HS-27A (cell line): ENCODE measurements around the gene STAB1.

ENCODE experiments used
- DNase-seq: peaks from one replicate; pipeline ENCODE4 v3.0.0-alpha.2; 2012; ENCODE audit warnings: low read depth, missing footprints

STAB1 gene

GRCh38 chr3:52461874-52462273, 33.3 kb upstream of the STAB1 start:
- no peak for DNase-seq

GRCh38 chr3:52463416-52463815, 31.7 kb upstream of the STAB1 start:
- no peak for DNase-seq

DNA sequence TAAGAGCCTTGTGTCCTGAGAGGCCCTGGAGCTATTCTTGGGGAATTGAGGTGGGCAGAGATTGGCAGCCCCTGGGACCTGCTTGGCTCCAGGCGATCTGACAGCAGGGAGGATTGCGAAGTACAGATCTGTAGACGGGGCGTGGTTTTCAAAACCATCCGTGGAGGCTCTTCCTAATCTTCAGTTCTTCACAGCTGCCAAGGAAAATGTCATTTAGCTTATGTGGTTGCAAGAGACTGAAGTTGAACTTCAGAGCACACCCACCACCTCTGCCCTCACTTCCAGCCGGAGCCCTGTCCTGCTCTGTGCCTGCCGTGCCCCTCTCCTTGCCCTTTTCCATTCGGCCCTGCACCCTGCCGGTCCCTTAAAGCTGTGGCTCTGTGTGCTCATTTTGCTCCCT, 26.8 kb upstream of the STAB1 start:
- no peak for DNase-seq

DNA sequence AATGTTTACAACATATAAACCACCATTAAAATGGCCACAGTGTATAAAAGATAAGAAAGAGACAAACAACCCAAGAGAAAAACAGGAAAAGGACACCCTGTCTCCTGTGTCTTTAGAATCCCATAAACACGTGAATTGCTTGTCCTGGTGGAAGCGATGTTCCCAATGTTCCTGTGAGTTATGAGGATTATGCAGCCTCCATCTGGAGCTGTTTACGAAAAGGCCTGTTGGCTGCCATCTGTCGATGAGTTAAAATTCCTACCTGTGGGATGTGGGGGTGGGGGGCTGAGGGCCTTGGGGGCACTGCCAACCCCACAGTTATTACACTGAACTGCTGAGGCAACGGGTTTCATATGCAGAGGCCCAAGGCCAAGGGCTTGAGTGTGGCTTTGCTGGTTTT, 26.1 kb upstream of the STAB1 start:
- DNase-seq, result no peak

DNA sequence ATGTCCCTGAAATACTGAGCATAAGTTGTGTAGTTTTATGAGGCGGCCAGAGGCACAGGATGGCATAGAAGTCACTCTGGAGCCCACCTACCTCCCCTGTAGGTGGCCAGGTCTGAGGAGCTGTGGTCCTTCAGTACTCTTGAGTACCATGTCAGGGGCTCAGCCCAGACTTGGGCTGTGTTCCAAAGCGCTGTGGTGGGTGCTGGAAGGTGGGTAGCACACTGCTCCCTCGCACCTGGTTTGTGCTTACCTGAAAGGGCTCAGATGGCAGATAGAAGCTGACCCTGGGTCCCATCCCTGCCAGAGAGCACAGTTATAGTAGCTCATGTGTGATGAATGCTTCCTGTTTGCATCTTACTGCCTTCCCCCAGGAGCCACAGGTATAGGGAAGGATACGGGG, 24.2 kb upstream of the STAB1 start:
- DNase-seq, result no peak

- no peak for DNase-seq
These were observed 23.5 kb upstream of the STAB1 start for GRCh38 chr3:52471371-52472238.

GRCh38 chr3:52472239-52473000, 22.7 kb upstream of the STAB1 start:
- DNase-seq, result no peak

DNA sequence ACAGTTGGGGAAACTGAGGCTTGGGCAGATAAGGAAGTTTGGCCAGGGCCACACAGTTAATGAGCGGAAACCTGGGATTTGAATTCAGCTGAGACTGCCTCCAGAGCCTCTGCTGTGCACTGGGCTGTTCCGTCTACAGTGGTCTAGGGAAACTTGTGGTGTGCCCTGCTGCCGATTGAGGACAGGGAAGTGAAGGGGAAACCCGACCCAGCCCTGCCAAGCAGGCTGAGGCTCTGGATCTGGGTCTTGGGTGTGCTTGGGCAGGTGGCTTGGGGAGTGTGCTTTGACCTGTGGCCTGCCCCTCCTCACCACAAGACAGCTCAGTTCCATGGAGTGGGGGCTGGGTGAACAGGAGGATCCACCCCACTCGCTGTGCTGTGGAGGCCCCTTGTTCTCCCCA, 22.1 kb upstream of the STAB1 start:
- no peak for DNase-seq

GRCh38 chr3:52477076-52477795, 17.9 kb upstream of the STAB1 start:
- no peak for DNase-seq

DNA sequence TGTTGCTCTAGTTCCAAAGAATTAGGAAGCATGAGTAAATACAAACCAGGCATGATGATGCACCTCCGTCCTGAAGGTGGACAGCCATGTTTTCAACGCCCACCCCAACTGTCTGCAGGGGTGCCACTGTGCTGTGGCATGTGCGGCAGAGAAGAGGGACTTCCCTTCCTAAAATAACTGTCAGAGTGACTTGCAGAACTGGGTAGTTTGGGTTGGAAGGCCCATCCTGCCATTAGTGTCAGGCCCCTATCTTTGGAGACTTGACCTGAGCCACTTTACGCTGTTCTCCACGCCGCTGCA, 17.4 kb upstream of the STAB1 start:
- DNase-seq, result no peak

DNA sequence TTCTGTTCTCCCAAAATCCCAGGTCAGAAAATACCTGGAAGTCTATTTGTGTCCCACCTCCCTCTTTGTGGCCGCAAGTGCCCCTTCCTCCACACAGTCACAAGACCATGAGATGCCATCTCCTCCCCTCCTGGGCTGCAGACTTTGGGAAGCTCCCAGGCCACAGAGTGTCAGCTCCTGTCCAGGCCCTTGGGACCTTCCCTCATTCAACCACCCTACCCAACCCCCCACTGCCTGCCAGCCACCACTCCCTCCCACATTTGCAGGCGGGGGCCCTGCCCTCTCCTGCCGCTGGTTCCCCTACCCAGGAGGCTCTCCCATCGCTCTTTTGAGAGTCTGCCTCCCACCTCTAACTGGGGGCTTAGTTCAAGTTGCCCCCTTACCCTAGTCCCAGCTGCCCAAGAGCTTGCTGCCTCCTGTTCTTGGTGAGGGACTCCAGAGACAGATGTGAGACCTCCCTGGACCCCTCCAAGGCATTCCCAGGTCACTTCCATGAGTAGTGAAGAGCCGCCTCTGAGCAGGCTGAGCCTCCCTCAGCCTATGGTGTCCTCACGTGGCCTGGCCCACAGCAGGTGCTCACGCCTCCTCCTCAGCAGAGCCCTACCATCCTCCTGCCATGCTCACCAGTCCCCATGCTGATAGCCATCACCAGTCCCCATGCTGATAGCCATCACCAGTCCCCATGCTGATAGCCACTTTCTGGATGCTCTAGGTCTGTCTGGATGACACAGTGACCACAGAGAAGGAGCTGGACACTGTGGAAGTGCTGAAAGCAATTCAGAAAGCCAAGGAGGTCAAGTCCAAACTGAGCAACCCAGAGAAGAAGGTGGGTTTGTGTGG, 15.9 kb upstream of the STAB1 start:
- DNase-seq, result no peak

DNA sequence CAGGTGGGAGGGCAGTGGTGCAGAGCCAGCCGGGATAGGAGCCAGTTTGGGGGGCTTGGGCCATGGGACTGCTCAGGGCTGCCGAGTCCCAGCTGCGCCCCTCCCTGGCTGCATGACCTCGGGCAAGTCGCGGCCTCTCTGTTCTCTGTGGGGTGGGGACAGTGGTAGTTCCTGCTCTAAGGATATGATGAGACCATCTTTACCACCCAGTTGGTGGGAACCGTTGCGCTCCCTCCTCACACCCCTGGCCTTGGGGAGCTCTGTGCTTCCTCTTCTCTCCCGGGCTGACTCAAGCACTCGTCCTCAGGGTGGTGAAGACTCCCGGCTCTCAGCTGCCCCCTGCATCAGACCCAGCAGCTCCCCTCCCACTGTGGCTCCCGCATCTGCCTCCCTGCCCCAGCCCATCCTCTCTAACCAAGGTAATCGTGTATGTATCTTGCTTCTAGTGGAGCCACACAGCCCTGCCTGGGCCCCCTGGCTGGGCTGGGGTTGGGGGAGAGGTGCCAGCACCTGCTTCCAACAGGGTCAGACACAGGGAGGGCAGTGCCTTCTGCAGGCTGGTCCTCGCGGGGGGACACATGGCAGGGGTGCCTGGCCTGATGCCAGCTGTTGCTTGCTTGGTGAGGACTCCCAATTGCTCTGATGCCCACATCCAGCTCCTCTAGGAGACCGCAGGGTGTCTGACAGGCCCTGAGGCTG, 15.1 kb upstream of the STAB1 start:
- no peak for DNase-seq

DNA sequence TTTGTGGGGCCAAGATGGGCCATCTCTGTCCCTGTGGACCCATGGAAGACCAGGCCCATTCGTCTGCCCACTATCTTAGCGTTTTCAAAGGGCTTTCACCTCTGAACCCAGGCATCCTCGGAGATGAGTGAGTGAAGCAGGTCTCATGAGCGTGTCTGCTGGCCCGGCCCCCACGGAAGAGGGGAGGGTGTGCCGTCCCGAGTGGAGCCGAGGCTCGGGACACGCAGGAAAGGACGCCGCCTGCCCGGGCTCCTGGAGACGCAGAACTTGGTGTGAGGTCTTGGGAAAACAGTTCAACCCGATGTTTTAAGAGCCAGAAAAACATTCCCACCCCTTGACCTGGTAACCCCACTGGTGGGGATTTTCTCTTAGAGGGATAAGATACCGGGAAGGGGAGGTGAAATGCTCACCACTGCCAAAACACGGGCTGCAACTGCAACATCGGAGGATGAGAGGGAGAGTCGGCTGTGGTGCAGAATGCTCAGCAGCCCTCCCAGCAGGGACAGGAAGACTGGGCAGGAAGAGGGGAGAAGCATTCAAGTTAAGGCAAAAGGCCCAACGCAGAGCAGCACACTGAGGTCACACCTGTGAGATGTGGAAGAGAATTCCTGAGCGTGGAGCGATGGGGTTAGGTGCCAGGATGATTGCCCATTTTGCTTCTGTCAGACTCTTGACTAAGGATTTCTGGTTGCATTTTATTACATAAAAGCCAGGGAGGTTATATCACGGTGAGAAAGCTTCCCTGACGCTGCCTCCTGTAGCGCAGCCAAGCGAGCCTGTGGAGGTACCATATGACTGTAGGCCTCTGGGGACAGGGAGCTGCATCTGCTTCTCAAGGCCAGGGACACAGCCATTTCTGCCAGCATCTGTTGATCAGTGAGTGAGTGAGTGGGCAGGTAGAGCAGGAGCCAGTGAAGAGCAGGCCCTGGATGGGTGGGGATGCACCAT, 14.1 kb upstream of the STAB1 start:
- no peak for DNase-seq

- DNase-seq, result no peak
These were observed 13.2 kb upstream of the STAB1 start for GRCh38 chr3:52481819-52482521.

- no peak for DNase-seq
These were observed 12.1 kb upstream of the STAB1 start for GRCh38 chr3:52483081-52483480.

DNA sequence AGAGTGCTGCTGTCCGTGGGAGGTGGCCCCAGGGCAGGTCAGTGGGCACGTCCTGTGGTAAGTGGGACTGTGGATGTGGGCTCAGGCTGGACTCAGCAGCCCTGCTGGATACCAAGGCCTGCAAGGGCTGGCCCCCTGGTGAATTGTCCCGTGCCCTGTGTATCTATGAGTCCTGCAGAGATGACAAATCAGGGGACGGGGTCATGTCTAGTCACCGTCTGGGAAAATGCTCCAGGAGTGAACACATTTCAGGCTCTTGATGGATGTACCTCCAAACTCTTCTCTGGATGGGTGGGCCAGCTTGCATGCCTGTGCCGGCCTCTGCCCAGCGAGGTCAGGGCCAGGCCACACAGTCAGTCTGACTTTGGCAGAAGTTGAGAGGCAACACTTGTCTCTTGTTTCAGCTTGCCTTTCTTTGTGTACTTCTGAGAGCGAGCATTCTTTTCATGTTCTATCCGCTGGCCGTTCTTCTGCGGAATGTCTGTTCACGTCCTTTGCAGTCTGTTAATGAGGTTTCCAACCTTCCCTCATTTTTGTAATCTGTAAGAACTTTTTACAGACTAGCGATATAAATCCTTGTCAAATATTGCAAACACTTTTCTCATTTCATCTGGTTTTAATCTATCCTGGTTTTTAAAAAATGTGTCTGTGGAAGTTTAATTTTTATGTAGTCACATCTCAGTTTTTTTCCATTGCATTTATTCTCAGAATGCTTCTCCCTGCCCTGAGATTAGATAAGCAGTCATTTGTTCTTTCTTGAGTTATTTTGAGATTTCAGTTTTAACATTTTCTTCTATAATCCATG, 11.4 kb upstream of the STAB1 start:
- no peak for DNase-seq

GRCh38 chr3:52484680-52485461, 10.3 kb upstream of the STAB1 start:
- DNase-seq, result no peak
